H1 (cell line): ENCODE data around the gene MRPL32. TPM values are rescaled to one million over a fixed set of nuclear protein-coding genes. Genes with fewer than 3 reads are reported as not detected.

Experiments used
- CTCF ChIA-PET: fragments of 300-600 bp; sonication (Branson Sonifier 250); formaldehyde crosslinking; loops from one replicate; lab custom pipeline; 2021; ENCODE audit not compliant: partially characterized antibody; lab: Charles Lee
- POLR2A ChIA-PET: fragments of 300-600 bp; sonication (Branson Sonifier 250); formaldehyde crosslinking; loops from one replicate; lab custom pipeline; 2021; ENCODE audit warnings: inconsistent platforms; ENCODE audit not compliant: partially characterized antibody; lab: Charles Lee
- DNase-seq, 2 experiments: peaks; one replicate each; pipeline versions ENCODE4 v3.0.0 to v3.0.0-alpha.2; 2010 to 2022; ENCODE audit warnings: low spot score in 2 of 2, low read depth in 1 of 2, mixed read lengths in 1 of 2
- FAIRE-seq: peaks from 2 replicates; lab custom pipeline; 2011; peaks lifted over from hg19 to GRCh38; lab: Jason Lieb, UNC
- H2AFZ ChIP-seq: 2 replicates; pipeline ENCODE4 v1.8.1; 2012; ENCODE audit warnings: low read length, inconsistent platforms
- H2AK5ac ChIP-seq: 2 replicates; pipeline ENCODE4 v1.6.1; 2013; ENCODE audit warnings: low read depth, low read length
- H2BK120ac ChIP-seq: replicated peaks from 2 replicates; pipeline ENCODE3; 2013; ENCODE audit warnings: low read depth, low read length, inconsistent platforms
- H2BK12ac ChIP-seq: 2 replicates; pipeline ENCODE4 v1.6.1; 2013; ENCODE audit warnings: low read depth, low read length
- H2BK15ac ChIP-seq: 2 replicates; pipeline ENCODE4 v1.6.1; 2013; ENCODE audit warnings: low read length
- H2BK20ac ChIP-seq: 2 replicates; pipeline ENCODE4 v1.6.1; 2013; ENCODE audit warnings: low read length
- H2BK5ac ChIP-seq: 2 replicates; pipeline ENCODE4 v1.6.1; 2013; ENCODE audit warnings: low read depth, low read length
- H3K14ac ChIP-seq: 2 replicates; pipeline ENCODE4 v1.6.1; 2013; ENCODE audit warnings: inconsistent platforms; ENCODE audit not compliant: insufficient read length
- H3K18ac ChIP-seq: 2 replicates; pipeline ENCODE4 v1.6.1; 2013; ENCODE audit warnings: low read length; ENCODE audit errors: extremely low read depth
- H3K23ac ChIP-seq: 2 replicates; pipeline ENCODE4 v1.6.1; 2013; ENCODE audit warnings: inconsistent platforms; ENCODE audit not compliant: insufficient read length
- H3K23me2 ChIP-seq: 2 replicates; pipeline ENCODE4 v1.6.1; 2013; ENCODE audit warnings: low read depth, low read length
- H3K27ac ChIP-seq: 2 replicates; pipeline ENCODE4 v1.6.1; 2011; ENCODE audit warnings: low read depth, low read length, inconsistent platforms
- H3K27me3 ChIP-seq, 4 experiments: replicated peaks in 1 of 4; 1 replicate in 1 of 4; 2 replicates in 3 of 4; pipeline versions ENCODE4 v1.6.1 to v1.8.1; 2011 to 2013; ENCODE audit warnings: low read length in 3 of 4, mild to moderate bottlenecking in 3 of 4, inconsistent platforms in 2 of 4, mixed read lengths in 2 of 4, moderate library complexity in 1 of 4; ENCODE audit not compliant: control insufficient read depth in 3 of 4, insufficient read depth in 3 of 4; ENCODE audit errors: extremely low read depth in 1 of 4
- H3K36me3 ChIP-seq, 4 experiments: 2 replicates each; pipeline versions ENCODE4 v1.6.1 to v1.8.1; 2011 to 2013; ENCODE audit warnings: mild to moderate bottlenecking in 4 of 4, low read length in 3 of 4, moderate library complexity in 2 of 4, control low read depth in 1 of 4, inconsistent platforms in 1 of 4; ENCODE audit not compliant: insufficient read depth in 4 of 4, control insufficient read depth in 2 of 4
- H3K4ac ChIP-seq: replicated peaks from 2 replicates; pipeline ENCODE3; 2013; ENCODE audit warnings: low read length, low read depth, mixed read lengths, inconsistent platforms; ENCODE audit not compliant: insufficient read length
- H3K4me1 ChIP-seq, 4 experiments: replicated peaks in 1 of 4; 1 replicate in 1 of 4; 2 replicates in 3 of 4; pipeline versions ENCODE4 v1.6.1 to v1.8.1; 2011 to 2013; ENCODE audit warnings: low read length in 3 of 4, inconsistent platforms in 2 of 4, mixed read lengths in 1 of 4; ENCODE audit not compliant: insufficient read depth in 4 of 4, control insufficient read depth in 3 of 4
- H3K4me2 ChIP-seq, 2 experiments: 2 replicates each; pipeline versions ENCODE4 v1.6.1 to v1.8.1; 2011 to 2013; ENCODE audit warnings: low read depth in 2 of 2, low read length in 2 of 2, control low read depth in 1 of 2, inconsistent platforms in 1 of 2, mild to moderate bottlenecking in 1 of 2; ENCODE audit not compliant: insufficient read depth in 1 of 2
- H3K4me3 ChIP-seq, 4 experiments: fragments of 200-600, 300-600 bp in 1 of 4; sonication (generic), shearing (Covaris generic), sonication (Bioruptor Twin) in 1 of 4; 2 replicates each; pipeline versions ENCODE4 v1.5.1 to v1.8.1; 2011 to 2016; ENCODE audit warnings: low read length in 4 of 4, low read depth in 3 of 4, control low read depth in 2 of 4, inconsistent platforms in 2 of 4, mild to moderate bottlenecking in 2 of 4, mixed read lengths in 1 of 4, moderate library complexity in 1 of 4; ENCODE audit not compliant: insufficient read depth in 2 of 4; ENCODE audit errors: extremely low read depth in 1 of 4
- H3K56ac ChIP-seq: replicated peaks from 2 replicates; pipeline ENCODE3; 2013; ENCODE audit warnings: low read depth, mild to moderate bottlenecking, mixed read lengths, low read length, inconsistent platforms; ENCODE audit not compliant: insufficient read length
- H3K79me1 ChIP-seq: 2 replicates; pipeline ENCODE4 v1.6.1; 2013; ENCODE audit warnings: low read depth, low read length, control low read depth
- H3K79me2 ChIP-seq, 2 experiments: 2 replicates each; pipeline versions ENCODE4 v1.6.1 to v1.8.1; 2012 to 2013; ENCODE audit warnings: low read length in 2 of 2, mild to moderate bottlenecking in 2 of 2, inconsistent platforms in 1 of 2; ENCODE audit not compliant: insufficient read depth in 2 of 2, control insufficient read depth in 1 of 2
- H3K9ac ChIP-seq, 4 experiments: replicated peaks in 1 of 4; 1 replicate in 1 of 4; 2 replicates in 3 of 4; pipeline versions ENCODE4 v1.6.1 to v1.8.1; 2011 to 2013; ENCODE audit warnings: low read depth in 3 of 4, low read length in 3 of 4, control low read depth in 2 of 4, mild to moderate bottlenecking in 2 of 4, moderate library complexity in 2 of 4, inconsistent platforms in 1 of 4; ENCODE audit errors: extremely low read depth in 1 of 4
- H3K9me3 ChIP-seq, 2 experiments: 2 replicates each; pipeline versions ENCODE4 v1.6.1 to v1.8.1; 2012 to 2013; ENCODE audit warnings: mild to moderate bottlenecking in 2 of 2, moderate library complexity in 2 of 2, control low read depth in 1 of 2, inconsistent platforms in 1 of 2, low read depth in 1 of 2, low read length in 1 of 2, mixed read lengths in 1 of 2; ENCODE audit not compliant: insufficient read depth in 2 of 2
- H4K20me1 ChIP-seq, 2 experiments: replicated peaks in 1 of 2; 2 replicates each; pipeline versions ENCODE3 to v1.8.1; 2011 to 2013; ENCODE audit warnings: inconsistent platforms in 2 of 2, low read length in 2 of 2, mild to moderate bottlenecking in 1 of 2; ENCODE audit not compliant: insufficient read depth in 2 of 2, control insufficient read depth in 1 of 2
- H4K5ac ChIP-seq: 2 replicates; pipeline ENCODE4 v1.6.1; 2013; ENCODE audit warnings: low read length, low read depth, mixed read lengths, inconsistent platforms; ENCODE audit not compliant: insufficient read length
- H4K8ac ChIP-seq: 2 replicates; pipeline ENCODE4 v1.8.0; 2013; ENCODE audit warnings: mild to moderate bottlenecking, moderate library complexity, low read length, inconsistent platforms; ENCODE audit not compliant: insufficient read depth; ENCODE audit errors: extremely low read depth
- H4K91ac ChIP-seq: replicated peaks from 2 replicates; pipeline ENCODE3; 2013; ENCODE audit warnings: low read length, mixed read lengths, inconsistent platforms; ENCODE audit not compliant: insufficient read length
- BRCA1 ChIP-seq: IDR thresholded peaks from 2 replicates; pipeline ENCODE4 v1.6.1; 2012; ENCODE audit warnings: low read depth, low read length, improper control_type of control experiment
- CHD1 ChIP-seq: IDR thresholded peaks from 2 replicates; pipeline ENCODE4 v1.6.1; 2012; ENCODE audit warnings: low read depth, low read length, improper control_type of control experiment
- CHD2 ChIP-seq: IDR thresholded peaks from 2 replicates; pipeline ENCODE4 v1.6.1; 2012; ENCODE audit warnings: low read length, improper control_type of control experiment
- CREB1 ChIP-seq: IDR thresholded peaks from 2 replicates; pipeline ENCODE4 v1.6.1; 2012; ENCODE audit warnings: inconsistent platforms
- FOSL1 ChIP-seq: IDR thresholded peaks from 2 replicates; pipeline ENCODE4 v1.6.1; 2011; ENCODE audit warnings: mild to moderate bottlenecking, low read depth, low read length, moderate library complexity; ENCODE audit not compliant: insufficient read depth
- POU5F1 ChIP-seq: IDR thresholded peaks from 2 replicates; pipeline ENCODE4 v1.6.1; 2011; ENCODE audit warnings: low read depth, mild to moderate bottlenecking, low read length, moderate library complexity
- WGBS, 2 experiments: shearing (Covaris generic) in 1 of 2; methylation state at CpG; one replicate each; pipeline versions ENCODE4 v1.1.6 to v1.1.7; 2013 to 2015; ENCODE audit warnings: low lambda C conversion rate in 2 of 2, mixed read lengths in 2 of 2, inconsistent platforms in 1 of 2, low coverage in 1 of 2, missing lambda C conversion rate in 1 of 2; ENCODE audit not compliant: insufficient replicate concordance in 2 of 2, insufficient coverage in 1 of 2, insufficient read length in 1 of 2; ENCODE audit errors: extremely low coverage in 1 of 2, missing lambda C conversion rate in 1 of 2; 5-methylcytosine and 5-hydroxymethylcytosine counted together
- polyA plus RNA-seq, 7 experiments: library from polyadenylated mRNA; depleted of rRNA in 3 of 7; stranded (reverse) in 5 of 7; unstranded in 2 of 7; fragments of >200 nt in 5 of 7; fragments of 200-250 nt in 2 of 7; gene quantifications; 1 replicate in 5 of 7; 2 replicates in 1 of 7; 4 replicates in 1 of 7; pipeline versions ENCODE4 v1.2.1 to v1.2.3, GENCODE V29; 2011 to 2013; ENCODE audit warnings: missing spikeins in 2 of 7, mixed read lengths in 2 of 7
- total RNA-seq: library from RNA; stranded (reverse); fragmentation: NEBNext Ultra II Directional; extraction: Animal tissue kit (Norgen Biotek cat#: 25700); gene quantifications from 2 replicates; pipeline ENCODE4 v1.2.1, GENCODE V29; 2021
- TF ChIP-seq, protein P1 (sequence below): IDR thresholded peaks from 2 replicates; pipeline ENCODE4 v1.6.1; 2011; ENCODE audit warnings: low read length, improper control_type of control experiment

The MRPL32 gene
- total and polyA plus RNA-seq, 2 of the 8 experiments (the other 6 are each of a cell fraction or from before 2014, with no cell fraction given), result 50.9 to 97.2 TPM

DNA sequence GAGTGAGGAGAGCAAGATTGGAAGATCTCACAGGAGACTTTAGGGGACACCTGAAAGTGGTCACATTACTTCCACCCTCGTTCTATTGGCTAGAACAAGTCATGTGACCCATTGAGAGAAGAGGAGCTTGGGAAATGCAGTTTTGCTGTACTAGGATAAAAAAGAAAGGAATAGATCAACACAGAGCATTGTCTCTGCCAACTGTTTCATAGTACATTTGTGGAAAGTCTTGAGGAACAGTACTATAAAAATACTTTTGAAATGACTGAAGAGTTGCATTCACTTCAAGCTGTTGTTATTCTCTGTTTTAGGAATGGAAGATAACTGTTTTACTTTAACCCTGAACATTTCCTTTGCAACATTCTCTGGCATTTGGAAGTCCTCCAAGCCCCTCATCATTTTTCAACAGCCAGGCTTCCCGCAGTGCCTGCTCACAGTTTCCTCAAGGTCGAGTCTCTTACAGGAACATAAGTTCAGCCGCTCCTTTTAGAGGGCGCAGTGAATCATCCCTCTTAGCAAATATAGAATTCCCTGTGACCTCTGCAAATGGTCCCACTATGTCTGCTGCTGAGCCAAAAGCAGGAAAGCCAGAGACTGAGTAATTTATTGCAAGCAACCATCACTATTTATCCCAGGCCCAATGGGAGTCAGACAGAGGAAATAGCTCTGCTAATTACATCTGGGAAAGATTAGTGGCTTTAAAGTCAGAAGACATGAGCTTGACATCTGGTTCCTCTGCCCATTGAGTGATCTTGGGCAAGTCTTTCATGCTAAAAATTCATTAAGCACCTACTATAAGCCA, 40.7 kb downstream of the MRPL32 start:
- Histone ChIP-seq H3K9ac (no peak overlapping the region), H3K4me3 (no peak overlapping the region), H3K23ac (no peak overlapping the region), H3K27ac (no peak overlapping the region), H2BK12ac (no peak overlapping the region), H3K14ac (no peak overlapping the region), H3K27me3 (no peaks in the 10 kb centered on the region), H3K56ac (no peak overlapping the region), H4K8ac (no peak overlapping the region), H3K79me1 (no peaks in the 10 kb centered on the region), H2BK120ac (no peak overlapping the region), H3K79me2 (no peaks in the 10 kb centered on the region), H3K23me2 (no peaks in the 10 kb centered on the region), H2BK20ac (no peak overlapping the region), H2AFZ (no peak overlapping the region), H4K5ac (no peak overlapping the region), H3K4ac (no peak overlapping the region), H3K18ac (no peak overlapping the region), H2AK5ac (no peak overlapping the region), H2BK15ac (no peak overlapping the region), H4K20me1 (no peaks in the 10 kb centered on the region), H3K4me2 (no peak overlapping the region), H3K4me1 (no peaks in the 10 kb centered on the region), H4K91ac (no peak overlapping the region), H3K36me3 (no peaks in the 10 kb centered on the region), H3K9me3 (no peaks in the 10 kb centered on the region), H2BK5ac (no peak overlapping the region)
- DNase-seq (no peak), FAIRE-seq (no peak)
- POLR2A ChIA-PET, result interaction anchor here (0.5 to 1.0 kb wide), 2 partner anchors 18 to 32 kb away, joined by 3 read pairs; no protein-coding TSS in a partner anchor
- TF ChIP-seq CREB1, result no peak
- TF ChIP-seq CHD2, result no peak
- no peak for TF ChIP-seq BRCA1
- TF ChIP-seq, protein P1, sequence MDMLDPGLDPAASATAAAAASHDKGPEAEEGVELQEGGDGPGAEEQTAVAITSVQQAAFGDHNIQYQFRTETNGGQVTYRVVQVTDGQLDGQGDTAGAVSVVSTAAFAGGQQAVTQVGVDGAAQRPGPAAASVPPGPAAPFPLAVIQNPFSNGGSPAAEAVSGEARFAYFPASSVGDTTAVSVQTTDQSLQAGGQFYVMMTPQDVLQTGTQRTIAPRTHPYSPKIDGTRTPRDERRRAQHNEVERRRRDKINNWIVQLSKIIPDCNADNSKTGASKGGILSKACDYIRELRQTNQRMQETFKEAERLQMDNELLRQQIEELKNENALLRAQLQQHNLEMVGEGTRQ, result peak; percentile 81
- TF ChIP-seq POU5F1, result no peak
- TF ChIP-seq FOSL1, result no peak
- TF ChIP-seq CHD1, result no peak
- WGBS, 2 experiments, result 71% methylated on average over 5 of the region's 5 CpGs; no CpG with 5 or more reads in 1 of the 2 experiments
- CTCF ChIA-PET, result interaction anchor here (1.0 to 2.0 kb wide), 3 partner anchors 10 to 98 kb away, joined by 3 to 6 read pairs (median 5); no protein-coding TSS in a partner anchor
